Mesendoderm (in vitro differentiated cells): ENCODE results near the gene MAP1B.

Experiments used
- DNase-seq: peaks from one replicate; pipeline ENCODE4 v3.0.0; 2013
- H2AK5ac ChIP-seq: 2 replicates; pipeline ENCODE4 v1.6.1; 2013; ENCODE audit warnings: low read length, inconsistent platforms
- H2BK120ac ChIP-seq: 2 replicates; pipeline ENCODE4 v1.6.1; 2013; ENCODE audit warnings: low read depth, mild to moderate bottlenecking, low read length, moderate library complexity, mixed read lengths
- H2BK15ac ChIP-seq: replicated peaks from 2 replicates; pipeline ENCODE4 v1.6.1; 2013; ENCODE audit warnings: low read depth, mild to moderate bottlenecking, moderate library complexity
- H2BK5ac ChIP-seq: 2 replicates; pipeline ENCODE4 v1.6.1; 2013; ENCODE audit warnings: low read length, inconsistent platforms
- H3K18ac ChIP-seq: 2 replicates; pipeline ENCODE4 v1.6.1; 2013; ENCODE audit warnings: mild to moderate bottlenecking, low read length, mixed read lengths
- H3K23ac ChIP-seq: one replicate; pipeline ENCODE4 v1.6.1; 2013; ENCODE audit warnings: low read length
- H3K27ac ChIP-seq: 2 replicates; pipeline ENCODE4 v1.5.1; 2013; ENCODE audit warnings: low read depth, mild to moderate bottlenecking, inconsistent platforms, low read length, moderate library complexity
- H3K27me3 ChIP-seq: 2 replicates; pipeline ENCODE4 v1.6.1; 2013; ENCODE audit warnings: low read length, control low read depth, mild to moderate bottlenecking, inconsistent platforms; ENCODE audit not compliant: insufficient read depth, poor library complexity
- H3K36me3 ChIP-seq: 2 replicates; pipeline ENCODE4 v1.6.1; 2013; ENCODE audit warnings: low read length, inconsistent platforms; ENCODE audit not compliant: control insufficient read depth, insufficient read depth
- H3K4ac ChIP-seq: one replicate; pipeline ENCODE4 v1.6.1; 2013; ENCODE audit warnings: low read depth, mild to moderate bottlenecking, low read length, moderate library complexity
- H3K4me1 ChIP-seq: 2 replicates; pipeline ENCODE4 v1.6.1; 2013; ENCODE audit warnings: low read depth, low read length, inconsistent platforms; ENCODE audit not compliant: control insufficient read depth
- H3K4me2 ChIP-seq: 2 replicates; pipeline ENCODE4 v1.6.1; 2013; ENCODE audit warnings: low read length
- H3K4me3 ChIP-seq: 2 replicates; pipeline ENCODE4 v1.5.1; 2013; ENCODE audit warnings: mild to moderate bottlenecking, low read length
- H3K56ac ChIP-seq: one replicate; pipeline ENCODE4 v1.6.1; 2013; ENCODE audit warnings: low read length
- H3K79me1 ChIP-seq: 2 replicates; pipeline ENCODE4 v1.6.1; 2013; ENCODE audit warnings: low read length, inconsistent platforms
- H3K79me2 ChIP-seq: 2 replicates; pipeline ENCODE4 v1.6.1; 2013; ENCODE audit warnings: mild to moderate bottlenecking, low read length; ENCODE audit not compliant: control insufficient read depth, insufficient read depth
- H3K9ac ChIP-seq: 2 replicates; pipeline ENCODE4 v1.6.1; 2013; ENCODE audit warnings: low read length, inconsistent platforms
- H4K5ac ChIP-seq: one replicate; pipeline ENCODE4 v1.6.1; 2013; ENCODE audit warnings: low read length
- H4K8ac ChIP-seq: one replicate; pipeline ENCODE4 v1.6.1; 2013; ENCODE audit warnings: low read depth, mild to moderate bottlenecking, control low read depth, low read length, moderate library complexity
- WGBS: extraction: QIAGEN DNeasy Blood & Tissue Kit; methylation state at CpG from one replicate; pipeline ENCODE4 v1.1.7; 2013; ENCODE audit warnings: low lambda C conversion rate, missing lambda C conversion rate; ENCODE audit not compliant: insufficient coverage; ENCODE audit errors: extremely low coverage; 5-methylcytosine and 5-hydroxymethylcytosine counted together

The MAP1B gene

GRCh38 chr5:72245546-72245945 lies 138.3 kb downstream of the MAP1B start:
- Histone ChIP-seq H3K18ac (no peak overlapping the region), H3K23ac (no peak overlapping the region), H3K9ac (no peak overlapping the region), H3K79me1 (peaks cover 7% of the 10 kb centered on the region), H3K27me3 (no peaks in the 10 kb centered on the region), H3K27ac (no peak overlapping the region), H3K4me3 (no peak overlapping the region), H3K4ac (no peak overlapping the region), H4K8ac (no peak overlapping the region), H4K5ac (no peak overlapping the region), H2BK15ac (no peak overlapping the region), H3K4me1 (no peaks in the 10 kb centered on the region), H2AK5ac (no peak overlapping the region), H3K79me2 (no peaks in the 10 kb centered on the region), H3K56ac (no peak overlapping the region), H2BK5ac (no peak overlapping the region), H2BK120ac (no peak overlapping the region), H3K36me3 (no peaks in the 10 kb centered on the region), H3K4me2 (no peak overlapping the region)
- no peak for DNase-seq
- no CpG with 5 or more reads among the region's 1 CpG for WGBS

- no peak overlapping the region for H2BK120ac ChIP-seq
- H3K27me3 ChIP-seq = no peaks in the 10 kb centered on the region
- no peak overlapping the region for H3K4me2 ChIP-seq
- no peaks in the 10 kb centered on the region for H3K36me3 ChIP-seq
- H3K4me1 ChIP-seq = peaks cover 2% of the 10 kb centered on the region
- no peak overlapping the region for H3K27ac ChIP-seq
- no peak for DNase-seq
- no peaks in the 10 kb centered on the region for H3K79me2 ChIP-seq
- WGBS = no CpG with 5 or more reads among the region's 3 CpGs
- H4K8ac ChIP-seq = no peak overlapping the region
- H2BK5ac ChIP-seq = no peak overlapping the region
- H3K4ac ChIP-seq = no peak overlapping the region
- H3K23ac ChIP-seq = no peak overlapping the region
- no peak overlapping the region for H3K18ac ChIP-seq
- H2BK15ac ChIP-seq = no peak overlapping the region
- H4K5ac ChIP-seq = no peak overlapping the region
- no peak overlapping the region for H2AK5ac ChIP-seq
- no peak overlapping the region for H3K9ac ChIP-seq
- H3K79me1 ChIP-seq = peaks cover 7% of the 10 kb centered on the region
- H3K4me3 ChIP-seq = no peak overlapping the region
- no peak overlapping the region for H3K56ac ChIP-seq
These were observed 138.8 kb downstream of the MAP1B start for GRCh38 chr5:72245951-72246532.

GRCh38 chr5:72246954-72247442 lies 139.7 kb downstream of the MAP1B start:
- Histone ChIP-seq H3K4me1 (peaks cover 4% of the 10 kb centered on the region), H3K23ac (no peak overlapping the region), H2BK120ac (no peak overlapping the region), H3K9ac (no peak overlapping the region), H3K36me3 (no peaks in the 10 kb centered on the region), H3K4ac (no peak overlapping the region), H3K56ac (no peak overlapping the region), H3K18ac (no peak overlapping the region), H3K4me2 (no peak overlapping the region), H4K5ac (no peak overlapping the region), H2AK5ac (no peak overlapping the region), H3K79me2 (no peaks in the 10 kb centered on the region), H4K8ac (no peak overlapping the region), H2BK5ac (no peak overlapping the region), H3K79me1 (peaks cover 6% of the 10 kb centered on the region), H3K27me3 (no peaks in the 10 kb centered on the region), H2BK15ac (no peak overlapping the region), H3K4me3 (no peak overlapping the region), H3K27ac (no peak overlapping the region)
- no CpG with 5 or more reads among the region's 4 CpGs for WGBS
- DNase-seq = no peak

- no peak overlapping the region for H2BK5ac ChIP-seq
- H3K27me3 ChIP-seq = no peaks in the 10 kb centered on the region
- H3K36me3 ChIP-seq = no peaks in the 10 kb centered on the region
- no peak overlapping the region for H2BK15ac ChIP-seq
- H3K56ac ChIP-seq = no peak overlapping the region
- H3K79me2 ChIP-seq = no peaks in the 10 kb centered on the region
- H3K4ac ChIP-seq = no peak overlapping the region
- H2BK120ac ChIP-seq = no peak overlapping the region
- no peak overlapping the region for H3K23ac ChIP-seq
- no peak overlapping the region for H3K4me3 ChIP-seq
- no peak overlapping the region for H3K4me2 ChIP-seq
- no peaks in the 10 kb centered on the region for H3K79me1 ChIP-seq
- no peak overlapping the region for H3K9ac ChIP-seq
- DNase-seq = peak; percentile 61
- H3K18ac ChIP-seq = no peak overlapping the region
- H4K5ac ChIP-seq = no peak overlapping the region
- H3K27ac ChIP-seq = no peak overlapping the region
- H4K8ac ChIP-seq = no peak overlapping the region
- H2AK5ac ChIP-seq = no peak overlapping the region
- WGBS = no CpG with 5 or more reads among the region's 2 CpGs
- peaks cover 4% of the 10 kb centered on the region for H3K4me1 ChIP-seq
These were observed 141.2 kb downstream of the MAP1B start for GRCh38 chr5:72248410-72248981.

DNA sequence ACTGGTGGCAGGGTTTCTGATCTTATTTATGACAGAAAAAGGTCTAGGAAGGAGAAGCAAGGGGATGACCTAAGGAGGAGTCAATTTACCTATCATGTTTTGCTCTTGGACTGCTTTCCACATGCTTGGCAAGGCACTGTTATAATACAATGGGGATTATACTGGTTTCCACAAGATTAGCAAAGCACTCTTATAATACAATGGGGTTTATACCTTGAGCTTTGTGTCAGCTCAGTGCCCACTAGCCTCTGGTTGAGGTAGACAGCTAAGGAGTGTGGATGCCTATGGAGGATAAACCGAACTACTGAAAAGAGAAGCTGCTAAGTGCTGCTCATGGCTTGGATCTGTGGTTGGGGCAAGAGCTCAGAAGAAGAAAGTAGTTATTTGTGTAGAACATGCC lies 144.1 kb downstream of the MAP1B start:
- no peak overlapping the region for H2BK15ac ChIP-seq
- H2BK5ac ChIP-seq = no peak overlapping the region
- no peak overlapping the region for H3K9ac ChIP-seq
- H3K23ac ChIP-seq = no peak overlapping the region
- no peak overlapping the region for H2AK5ac ChIP-seq
- H3K4me1 ChIP-seq = peaks cover 4% of the 10 kb centered on the region
- peak; percentile 51 for DNase-seq
- no peak overlapping the region for H4K8ac ChIP-seq
- no peak overlapping the region for H3K18ac ChIP-seq
- no CpG with 5 or more reads among the region's 1 CpG for WGBS
- no peak overlapping the region for H2BK120ac ChIP-seq
- H3K4me3 ChIP-seq = no peak overlapping the region
- H3K27ac ChIP-seq = no peak overlapping the region
- H3K56ac ChIP-seq = peak overlapping the region; percentile 61
- H3K27me3 ChIP-seq = no peaks in the 10 kb centered on the region
- no peak overlapping the region for H3K4me2 ChIP-seq
- no peak overlapping the region for H4K5ac ChIP-seq
- H3K4ac ChIP-seq = no peak overlapping the region
- H3K79me1 ChIP-seq = no peaks in the 10 kb centered on the region
- no peaks in the 10 kb centered on the region for H3K36me3 ChIP-seq
- no peaks in the 10 kb centered on the region for H3K79me2 ChIP-seq

DNA sequence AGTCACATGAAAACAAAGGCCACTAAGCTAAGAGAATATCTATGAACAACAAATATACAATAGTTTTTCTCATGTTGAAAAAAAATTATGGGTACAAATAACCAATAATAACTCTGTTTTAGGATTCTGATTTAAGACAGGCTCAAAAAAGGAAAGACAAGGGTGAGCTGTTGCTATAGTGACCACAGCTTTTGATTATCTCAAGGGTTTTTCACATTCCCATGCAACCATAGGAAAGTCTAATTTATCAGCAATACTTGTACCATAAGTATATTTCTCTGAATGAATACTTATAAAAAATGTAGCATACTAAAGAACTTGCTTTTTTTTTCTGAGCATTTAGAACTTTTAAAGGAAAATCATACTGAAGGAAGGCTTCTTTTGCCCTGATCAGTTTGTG lies 144.7 kb downstream of the MAP1B start:
- no peaks in the 10 kb centered on the region for H3K79me1 ChIP-seq
- H3K9ac ChIP-seq = no peak overlapping the region
- H3K79me2 ChIP-seq = no peaks in the 10 kb centered on the region
- H3K27ac ChIP-seq = no peak overlapping the region
- no peak for DNase-seq
- no peaks in the 10 kb centered on the region for H3K27me3 ChIP-seq
- H3K18ac ChIP-seq = no peak overlapping the region
- H3K4ac ChIP-seq = no peak overlapping the region
- no peaks in the 10 kb centered on the region for H3K36me3 ChIP-seq
- no peak overlapping the region for H3K23ac ChIP-seq
- H2AK5ac ChIP-seq = no peak overlapping the region
- no peak overlapping the region for H2BK15ac ChIP-seq
- H2BK5ac ChIP-seq = no peak overlapping the region
- no peak overlapping the region for H2BK120ac ChIP-seq
- H3K56ac ChIP-seq = peak overlapping the region; percentile 61
- H3K4me1 ChIP-seq = peaks cover 4% of the 10 kb centered on the region
- H4K8ac ChIP-seq = no peak overlapping the region
- H3K4me3 ChIP-seq = no peak overlapping the region
- H4K5ac ChIP-seq = no peak overlapping the region
- H3K4me2 ChIP-seq = no peak overlapping the region
